HG03135 (cell line): ENCODE data around the gene SPATA17.
"Not testable (repeated sequence)": the region's sequence is repeated elsewhere in the genome, so short reads cannot be mapped to it uniquely, and the experiment has no call there.

Experiments
- ATAC-seq: cut with Tn5 transposase; IDR thresholded peaks from one replicate; pipeline ENCODE4 v1.9.1; 2021; ENCODE audit warnings: mild to moderate bottlenecking, moderate library complexity; ENCODE audit not compliant: unreplicated experiment

SPATA17 gene

DNA sequence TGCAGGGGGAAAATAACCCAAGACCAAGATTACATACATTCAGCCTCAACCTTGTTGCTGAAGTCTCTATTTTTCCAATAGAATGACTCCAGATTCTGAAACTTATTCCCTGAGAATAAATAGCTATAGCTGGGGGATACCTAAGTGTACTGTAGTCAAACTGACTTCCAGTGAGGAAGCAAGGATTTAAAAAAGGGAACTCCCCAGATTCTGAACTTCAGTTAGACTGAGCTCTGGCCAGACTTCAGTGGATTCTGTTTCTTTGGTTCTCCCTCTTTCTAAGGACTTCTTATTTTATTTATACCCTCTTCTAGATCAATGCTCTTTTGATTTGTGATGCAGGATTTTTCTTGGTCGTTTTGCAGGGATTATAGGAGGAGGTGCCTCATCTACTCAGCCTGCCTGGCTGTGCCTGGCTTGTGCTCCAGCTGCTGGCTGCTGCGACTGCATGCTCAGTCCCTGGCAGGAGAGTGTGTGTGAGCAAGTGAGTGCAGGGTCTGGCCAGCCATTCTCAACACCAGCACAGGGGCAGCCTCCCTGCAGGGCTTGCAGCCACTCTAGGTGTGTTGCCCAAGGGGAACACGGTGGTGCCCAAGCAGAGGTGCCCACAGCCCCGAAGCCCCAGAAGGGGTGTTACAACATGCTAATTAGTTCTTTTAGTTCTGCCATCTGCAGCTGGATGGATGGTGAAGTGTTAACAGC, 43.0 kb downstream of the SPATA17 start:
- ATAC-seq: no peak

DNA sequence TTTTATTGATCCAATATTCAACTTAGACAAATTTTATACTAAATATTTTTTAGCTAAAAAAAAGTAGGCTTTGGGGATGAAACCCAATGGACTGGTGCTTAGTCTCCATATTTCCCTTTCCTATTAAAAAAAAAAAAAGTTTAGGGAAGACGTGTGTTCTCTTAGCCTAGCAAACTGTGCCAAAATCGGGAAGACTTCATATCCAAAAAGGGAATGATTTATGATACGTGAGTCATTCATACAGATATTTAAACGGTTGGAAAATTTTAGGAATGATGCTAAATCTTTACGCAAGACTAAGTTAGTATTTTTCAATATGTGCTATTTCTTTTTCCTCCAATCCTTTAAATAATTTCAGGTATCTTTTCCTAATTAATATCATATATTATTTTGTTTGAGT, 50.7 kb downstream of the SPATA17 start:
- no peak for ATAC-seq

DNA sequence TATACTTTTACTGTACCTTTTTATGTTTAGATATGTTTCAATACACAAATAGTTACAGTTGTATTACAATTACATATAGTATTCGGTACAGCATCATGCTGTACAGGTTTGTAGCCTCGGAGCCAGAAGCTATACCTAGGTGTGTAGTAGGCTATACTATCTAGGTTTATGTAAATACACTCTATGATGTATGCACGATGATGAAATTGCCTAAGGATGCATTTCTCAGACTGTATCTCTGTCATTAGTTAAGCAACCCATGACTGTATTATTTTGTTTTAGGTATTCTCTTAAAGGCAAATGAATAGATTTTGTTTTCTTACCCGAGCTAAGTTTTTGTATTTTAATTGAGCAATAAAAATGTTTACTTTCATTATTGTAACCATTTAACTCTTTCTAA, 56.4 kb downstream of the SPATA17 start:
- ATAC-seq: no peak

DNA sequence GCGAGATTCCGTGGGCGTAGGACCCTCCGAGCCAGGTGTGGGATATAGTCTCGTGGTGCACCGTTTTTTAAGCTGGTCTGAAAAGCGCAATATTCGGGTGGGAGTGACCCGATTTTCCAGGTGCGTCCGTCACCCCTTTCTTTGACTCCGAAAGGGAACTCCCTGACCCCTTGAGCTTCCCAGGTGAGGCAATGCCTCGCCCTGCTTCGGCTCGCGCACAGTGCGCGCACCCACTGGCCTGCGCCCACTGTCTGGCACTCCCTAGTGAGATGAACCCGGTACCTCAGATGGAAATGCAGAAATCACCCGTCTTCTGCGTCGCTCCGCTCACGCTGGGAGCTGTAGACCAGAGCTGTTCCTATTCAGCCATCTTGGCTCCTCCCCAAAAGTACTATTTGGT, 65.0 kb downstream of the SPATA17 start:
- not testable (repeated sequence) for ATAC-seq

DNA sequence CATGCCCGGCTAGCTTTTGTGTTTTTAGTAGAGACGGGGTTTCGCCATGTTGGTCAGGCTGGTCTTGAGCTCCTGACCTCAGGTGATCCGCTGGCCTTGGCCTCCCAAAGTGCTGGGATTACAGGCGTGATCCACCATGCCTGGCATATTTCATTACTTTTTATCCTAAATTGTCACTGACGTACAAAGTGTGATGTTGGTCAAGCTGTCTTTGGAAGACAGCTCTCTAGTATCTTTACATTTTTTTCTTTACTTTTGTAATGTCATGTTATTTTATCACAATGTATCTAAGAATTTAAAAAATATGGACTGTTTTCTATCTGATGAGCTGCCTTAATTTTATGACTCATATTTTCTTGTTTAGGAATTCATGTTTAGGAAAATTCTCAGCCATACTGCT, 72.2 kb downstream of the SPATA17 start:
- ATAC-seq: no peak

DNA sequence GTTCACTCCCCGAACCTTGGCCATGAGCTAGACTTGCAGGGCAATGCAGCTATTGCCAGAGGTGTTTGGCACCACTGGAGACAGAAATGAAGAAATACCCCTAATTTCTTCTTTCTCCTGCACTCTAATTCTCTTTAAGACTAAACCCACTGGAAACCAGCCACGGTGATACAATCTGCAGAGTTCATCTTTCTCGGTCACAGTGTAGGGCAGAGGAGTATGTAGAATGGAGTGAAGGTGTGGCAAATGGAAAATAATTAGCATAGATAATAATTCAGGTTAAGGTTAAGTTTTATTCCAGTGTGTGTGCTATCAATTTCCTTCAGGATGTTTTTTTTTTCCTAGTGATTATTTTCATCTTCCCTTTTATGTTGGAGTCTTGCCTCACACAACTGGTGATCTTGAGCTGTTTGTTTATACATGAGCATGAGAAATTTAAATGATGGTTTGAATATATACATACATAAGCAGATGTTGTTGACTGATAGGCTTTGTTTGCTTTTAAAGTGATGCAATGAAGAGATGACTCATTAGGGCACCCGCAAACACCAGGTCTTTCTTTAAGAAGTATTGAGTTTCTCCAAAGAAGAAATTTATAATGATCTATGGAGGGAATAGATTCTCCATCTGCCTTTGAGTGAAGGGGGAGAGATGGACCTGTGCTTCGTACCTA, 81.9 kb downstream of the SPATA17 start:
- no peak for ATAC-seq

DNA sequence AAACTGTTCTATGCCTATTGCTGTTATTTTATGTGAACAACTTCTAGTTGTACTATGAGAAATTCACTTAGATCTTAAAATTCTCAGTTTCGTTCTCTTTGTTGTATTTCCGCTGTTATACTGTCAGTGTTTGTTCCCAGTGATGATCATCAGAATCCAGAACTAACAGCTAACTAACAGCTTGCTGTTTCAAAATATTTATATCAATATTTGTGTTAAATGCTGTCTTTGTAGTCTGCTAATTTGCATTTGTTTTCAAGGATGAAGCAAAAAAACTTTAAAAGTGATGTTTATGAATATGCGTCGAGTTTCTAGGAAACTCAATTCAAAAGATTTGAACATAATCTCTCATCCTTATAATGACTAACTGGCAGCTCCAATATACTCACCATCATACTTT, 84.5 kb downstream of the SPATA17 start:
- ATAC-seq: no peak

DNA sequence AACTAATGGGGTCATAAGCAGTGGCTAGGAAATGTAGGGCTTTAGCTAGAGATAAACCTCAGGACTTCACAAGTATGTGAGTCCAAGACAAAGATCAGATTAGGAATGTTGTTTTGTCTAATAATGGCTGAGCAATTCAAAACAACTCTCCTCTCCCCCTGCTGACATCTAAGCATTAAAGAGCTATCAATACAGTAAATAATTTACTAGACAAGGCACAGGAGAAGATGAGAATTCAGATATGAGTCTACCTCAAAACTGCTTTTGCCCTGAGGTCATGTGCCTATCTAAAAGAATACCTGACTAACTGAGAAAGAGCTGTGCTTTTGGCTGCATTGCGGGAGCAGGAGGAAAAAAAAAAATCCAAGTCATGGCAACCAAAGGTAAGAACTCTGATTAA, 86.8 kb downstream of the SPATA17 start:
- ATAC-seq: no peak

DNA sequence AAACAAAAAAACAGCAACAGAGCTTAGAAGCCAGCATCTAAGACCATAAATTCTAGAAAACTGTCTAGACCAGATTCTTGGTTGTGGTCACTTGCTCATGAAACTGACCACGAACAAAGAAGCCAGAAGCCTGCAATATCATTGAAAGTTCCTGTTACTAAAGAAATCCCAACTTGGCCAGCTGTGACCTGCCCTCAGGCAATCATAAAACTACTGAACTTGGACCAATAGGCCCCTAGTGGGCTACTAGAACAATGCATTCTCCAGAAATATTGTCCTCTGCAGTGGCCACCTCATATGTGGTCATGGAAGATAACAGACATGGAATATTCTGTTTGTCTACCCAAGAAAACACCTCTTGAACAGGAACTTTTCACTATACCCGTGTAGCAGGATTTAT, 87.7 kb downstream of the SPATA17 start:
- no peak for ATAC-seq

DNA sequence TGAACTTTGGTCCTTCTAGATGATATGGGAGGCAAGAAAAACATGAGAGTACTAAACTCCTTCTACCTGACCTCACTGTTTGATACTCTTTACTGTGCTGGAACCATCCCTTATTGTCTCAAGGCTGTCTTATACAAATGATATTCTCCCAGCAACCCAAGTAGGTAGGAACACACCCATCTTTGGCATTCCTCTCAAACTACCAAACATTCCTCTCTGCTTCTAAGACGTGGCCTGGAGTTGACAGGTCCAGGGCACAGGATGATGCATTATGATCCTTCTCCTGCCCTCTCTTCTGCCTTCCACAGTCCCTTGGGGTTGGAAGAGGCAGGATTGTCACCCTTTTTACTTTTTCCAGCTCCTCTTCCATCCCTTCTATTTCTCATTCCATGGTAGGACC, 90.5 kb downstream of the SPATA17 start:
- no peak for ATAC-seq

DNA sequence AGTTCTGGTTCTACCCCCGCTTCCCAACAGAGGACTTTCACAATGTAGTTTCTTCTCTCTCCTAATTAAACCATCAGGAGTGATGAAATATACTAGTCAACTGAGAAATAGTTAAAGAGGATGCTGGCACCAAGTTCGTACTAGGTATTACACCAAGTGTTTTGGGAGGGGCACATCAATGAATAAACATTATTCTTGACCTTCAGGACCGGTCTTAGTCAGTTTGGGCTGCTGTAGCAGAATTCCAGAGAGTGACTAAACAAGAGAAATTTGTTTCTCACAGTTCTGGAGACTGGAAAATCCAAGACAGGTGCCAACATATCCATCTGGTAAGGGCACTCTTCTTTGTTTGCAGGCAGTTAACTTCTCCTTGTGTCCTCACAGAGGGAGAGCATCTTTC, 103.8 kb downstream of the SPATA17 start:
- ATAC-seq: no peak

DNA sequence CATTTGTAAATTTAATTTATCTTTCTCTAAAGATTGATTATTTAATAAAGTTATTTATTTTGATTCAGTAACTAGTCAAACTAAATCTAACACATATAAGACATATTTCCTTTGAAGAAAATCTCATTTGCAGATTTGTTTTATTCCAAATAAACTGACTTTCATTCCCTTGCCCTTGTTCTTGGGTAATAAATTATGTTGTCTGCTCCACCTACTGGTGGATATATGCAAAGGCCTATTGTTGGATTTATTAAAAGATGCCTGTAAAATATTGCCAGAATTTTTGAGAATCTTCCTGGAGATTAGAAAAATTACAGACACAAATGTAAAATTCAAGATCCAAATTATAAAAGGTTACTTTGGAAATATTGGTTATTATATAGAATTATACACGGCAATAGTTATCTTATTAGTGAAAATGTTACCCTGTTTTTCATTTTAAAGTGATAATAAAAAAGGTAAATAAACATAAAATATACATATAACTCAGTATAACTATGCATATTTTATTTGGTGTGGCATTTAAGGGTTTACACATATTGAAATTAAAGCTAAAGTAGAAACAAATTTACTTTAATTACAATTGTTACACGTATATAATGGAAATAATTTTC, 116.1 kb downstream of the SPATA17 start:
- ATAC-seq: peak; percentile 55

DNA sequence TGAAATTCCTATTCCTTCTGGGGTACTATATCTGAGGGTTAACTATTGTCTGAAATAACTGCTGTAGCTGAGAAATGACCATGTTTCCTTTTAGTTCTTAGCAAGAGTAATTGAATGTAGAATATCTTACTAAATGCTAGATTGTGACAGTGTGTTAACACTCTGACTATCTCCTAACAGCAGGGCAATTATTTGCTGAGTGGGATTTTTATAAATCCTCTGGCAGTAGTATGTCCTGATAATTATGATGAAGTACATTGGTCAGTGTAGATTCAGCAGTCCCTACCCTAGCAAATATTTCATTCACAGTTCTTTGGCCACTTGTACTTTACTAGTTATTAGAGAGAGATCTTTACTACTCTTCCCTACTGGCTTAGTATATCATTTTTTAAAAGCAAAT, 138.6 kb downstream of the SPATA17 start:
- no peak for ATAC-seq

DNA sequence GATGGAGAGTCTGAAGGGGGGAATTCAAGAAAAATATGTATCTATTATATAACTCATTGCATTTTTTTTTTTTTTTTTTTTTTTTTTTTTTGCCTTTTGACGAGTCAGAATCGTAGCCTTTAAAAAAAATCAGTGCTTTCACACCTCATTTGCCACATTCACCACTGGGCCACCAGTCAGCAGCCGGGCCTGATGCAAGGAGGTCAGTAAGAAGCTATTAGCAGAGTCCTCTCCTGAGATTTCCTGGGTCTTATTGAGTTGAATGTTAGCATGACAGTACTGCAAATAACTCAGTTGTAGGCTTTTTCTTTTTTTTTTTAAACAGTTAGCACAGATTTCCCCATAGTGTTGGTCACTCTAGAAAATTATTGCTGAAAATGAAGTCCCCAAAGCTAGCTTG, 139.8 kb downstream of the SPATA17 start:
- ATAC-seq: no peak

DNA sequence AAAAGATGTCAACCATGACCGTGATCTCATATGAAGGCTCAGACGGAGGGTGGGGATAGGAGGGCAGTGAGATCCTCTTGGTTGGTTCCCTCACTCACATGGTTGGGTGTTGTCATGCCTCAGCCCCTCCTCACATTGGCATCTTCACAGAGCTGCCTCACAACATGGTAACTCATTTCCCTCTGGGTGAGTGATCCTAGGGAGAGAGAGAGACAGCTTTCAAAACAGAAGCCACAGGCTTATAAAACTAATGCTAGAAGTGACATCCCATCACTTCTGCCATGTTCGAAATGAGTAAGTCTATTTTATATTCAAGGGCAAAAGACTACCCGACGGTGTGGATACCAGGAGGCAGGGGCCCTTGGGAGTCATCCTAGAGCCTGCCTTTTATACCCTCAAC, 145.5 kb downstream of the SPATA17 start:
- no peak for ATAC-seq

DNA sequence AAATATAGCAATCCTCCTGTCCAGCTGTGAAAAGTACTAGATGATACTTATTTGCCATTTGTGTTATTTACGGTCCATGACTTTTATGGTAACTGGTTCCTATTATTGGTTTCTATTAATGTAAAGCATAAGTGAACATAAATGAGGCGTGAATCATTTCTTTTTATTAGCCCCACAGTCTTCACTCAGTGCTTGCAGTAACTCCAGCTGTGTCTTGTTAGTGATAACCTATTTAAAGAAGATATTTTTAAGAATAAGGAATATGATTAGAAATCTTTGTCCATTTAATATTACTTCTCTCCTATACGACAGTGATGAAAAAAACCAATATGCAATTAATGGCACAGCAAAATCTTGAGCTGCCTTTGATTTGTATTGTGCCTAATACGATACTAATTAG, 149.9 kb downstream of the SPATA17 start:
- no peak for ATAC-seq

DNA sequence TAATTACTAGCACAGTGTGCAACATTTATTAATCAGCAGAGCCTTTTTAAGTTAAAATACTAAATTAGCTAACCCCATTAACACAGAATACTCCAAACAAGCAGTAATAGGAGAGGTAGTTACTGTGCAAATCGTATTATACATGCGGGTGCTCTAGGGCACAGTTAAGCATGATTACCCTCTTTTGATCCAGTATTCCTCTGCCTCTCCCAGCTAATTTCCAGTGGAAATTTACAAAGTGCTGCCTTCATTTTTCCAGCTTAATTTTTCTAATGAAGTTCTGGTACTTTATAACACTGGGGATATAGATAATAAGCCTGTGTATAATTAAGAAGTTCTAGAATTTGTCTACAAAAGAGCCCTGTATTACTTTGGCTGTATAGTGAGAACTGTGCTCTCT, 159.9 kb downstream of the SPATA17 start:
- ATAC-seq: no peak

DNA sequence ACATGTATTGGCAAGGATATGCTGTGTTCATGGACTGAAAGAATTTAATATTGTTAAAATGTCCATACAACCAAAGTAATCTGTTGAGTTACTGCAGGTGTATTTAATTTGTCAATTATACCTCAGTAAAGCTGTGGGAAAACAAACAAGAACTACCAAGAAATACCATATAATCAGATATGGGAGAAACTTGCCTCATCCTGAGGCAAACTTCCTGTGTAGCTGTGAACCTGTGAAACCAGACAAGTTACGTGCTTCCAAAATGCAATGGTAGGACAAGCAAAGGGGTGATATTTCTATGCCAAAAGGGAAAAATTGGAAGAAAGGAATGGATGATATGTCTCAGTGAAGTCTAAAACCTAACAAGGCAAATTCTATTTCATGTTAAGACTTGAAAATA, 174.6 kb downstream of the SPATA17 start:
- no peak for ATAC-seq

DNA sequence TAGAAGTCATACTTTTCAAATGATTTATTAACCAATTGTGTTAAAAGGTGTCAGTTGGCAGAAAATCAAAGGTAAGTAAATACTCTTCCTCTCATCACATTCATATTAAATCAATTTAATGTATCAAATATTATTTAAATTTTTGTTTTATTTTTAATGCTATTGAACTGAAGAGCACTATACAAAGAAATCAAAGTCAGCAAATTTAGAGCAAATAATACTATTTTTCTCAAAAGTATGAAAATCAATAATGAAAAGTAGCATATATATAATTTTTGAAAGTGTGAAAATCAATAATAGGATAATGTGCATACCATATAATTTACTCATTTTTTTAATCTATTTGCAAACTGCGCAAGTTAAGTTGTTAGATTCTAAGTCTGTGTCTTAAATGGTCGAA, 181.0 kb downstream of the SPATA17 start:
- ATAC-seq: no peak

DNA sequence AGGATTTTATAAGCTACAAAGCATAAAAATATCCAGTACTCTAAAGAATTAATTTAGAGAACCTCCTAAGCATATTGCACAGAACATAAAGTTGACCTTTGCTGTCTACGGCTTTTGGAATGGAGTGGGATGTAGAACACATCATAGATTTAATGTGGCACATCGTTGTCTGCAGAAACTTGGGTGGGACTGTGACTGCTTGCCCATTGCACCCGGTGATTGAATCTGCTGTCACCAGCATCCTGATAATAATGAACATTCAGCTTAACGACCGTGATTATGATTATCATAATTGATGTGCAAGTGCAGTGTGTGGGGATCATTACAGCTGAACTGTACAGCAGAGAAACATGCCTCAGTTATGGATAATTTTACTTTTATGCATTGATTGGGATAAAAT, 181.9 kb downstream of the SPATA17 start:
- ATAC-seq: no peak

DNA sequence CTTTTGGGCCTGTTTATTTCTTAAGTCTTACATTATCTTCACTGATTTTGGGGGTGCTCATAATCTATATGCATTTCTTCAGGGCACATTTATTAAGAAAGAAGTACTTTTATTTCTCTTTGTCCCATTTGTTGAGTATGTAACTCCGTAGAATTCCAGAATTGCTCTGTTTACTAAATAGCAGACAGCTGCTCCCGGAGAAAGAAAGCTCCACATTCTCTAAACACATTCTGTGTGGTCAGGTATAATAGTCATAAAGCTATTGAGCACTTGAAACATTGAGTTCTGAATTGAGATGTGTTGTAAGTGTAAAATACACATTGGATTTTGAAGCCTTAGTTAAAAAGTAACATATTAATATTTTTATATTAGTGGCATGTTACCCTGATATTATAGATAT, 206.5 kb downstream of the SPATA17 start:
- no peak for ATAC-seq

DNA sequence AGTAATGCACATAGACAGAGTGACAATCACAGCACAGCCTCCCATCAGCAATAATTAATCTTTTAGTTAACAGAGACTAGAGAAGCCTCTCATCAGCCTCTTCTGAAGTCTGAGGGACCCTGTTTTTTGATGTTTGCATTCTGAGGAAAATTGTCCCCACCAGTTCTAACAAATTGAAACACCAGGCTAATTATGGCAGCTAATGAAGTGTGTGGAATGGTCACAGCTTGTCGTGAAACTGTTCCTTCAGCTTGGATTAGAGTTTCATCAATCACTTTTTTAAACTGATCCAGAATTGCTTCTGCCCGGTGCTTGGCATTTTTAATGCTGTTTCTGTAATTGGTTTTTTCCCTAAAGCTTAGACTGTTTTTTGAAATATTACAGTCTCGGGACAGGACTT, 208.0 kb downstream of the SPATA17 start:
- ATAC-seq: no peak
